Hypothalamus (tissue), 51 donors: ENCODE data around the gene GTF2A1L.

Experiments
- DNase-seq, 51 donors: peaks; one replicate each; lab custom pipeline; 2025; lab: John Stamatoyannopoulos, UW

Gene GTF2A1L

GRCh38 chr2:48728840-48729239 lies 111.2 kb downstream of the GTF2A1L start:
- peak in 4 of 51 donors; percentile 8 to 21 (median 8) for DNase-seq
